ENCODE results near the gene C2CD3. TPM values are rescaled to one million over a fixed set of nuclear protein-coding genes. Genes with fewer than 3 reads are reported as not detected.

C2CD3 gene
- total RNA-seq, 2 donors from 2014 or later = 12.2 to 31.6 TPM

GRCh38 chr11:74102321-74102720, 68.5 kb downstream of the C2CD3 start:
- no peak for TF ChIP-seq POLR2A (IDR thresholded peaks at IDR 0.05)
- TF ChIP-seq, protein P1, sequence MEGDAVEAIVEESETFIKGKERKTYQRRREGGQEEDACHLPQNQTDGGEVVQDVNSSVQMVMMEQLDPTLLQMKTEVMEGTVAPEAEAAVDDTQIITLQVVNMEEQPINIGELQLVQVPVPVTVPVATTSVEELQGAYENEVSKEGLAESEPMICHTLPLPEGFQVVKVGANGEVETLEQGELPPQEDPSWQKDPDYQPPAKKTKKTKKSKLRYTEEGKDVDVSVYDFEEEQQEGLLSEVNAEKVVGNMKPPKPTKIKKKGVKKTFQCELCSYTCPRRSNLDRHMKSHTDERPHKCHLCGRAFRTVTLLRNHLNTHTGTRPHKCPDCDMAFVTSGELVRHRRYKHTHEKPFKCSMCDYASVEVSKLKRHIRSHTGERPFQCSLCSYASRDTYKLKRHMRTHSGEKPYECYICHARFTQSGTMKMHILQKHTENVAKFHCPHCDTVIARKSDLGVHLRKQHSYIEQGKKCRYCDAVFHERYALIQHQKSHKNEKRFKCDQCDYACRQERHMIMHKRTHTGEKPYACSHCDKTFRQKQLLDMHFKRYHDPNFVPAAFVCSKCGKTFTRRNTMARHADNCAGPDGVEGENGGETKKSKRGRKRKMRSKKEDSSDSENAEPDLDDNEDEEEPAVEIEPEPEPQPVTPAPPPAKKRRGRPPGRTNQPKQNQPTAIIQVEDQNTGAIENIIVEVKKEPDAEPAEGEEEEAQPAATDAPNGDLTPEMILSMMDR (IDR thresholded peaks at IDR 0.05) = no peak
- ATAC-seq = no peak
- peaks cover 0 to 4% of the 10 kb centered on the region in 2 donors for H3K36me3 ChIP-seq (replicated peaks in 1 of 2; ENCODE audit: insufficient read depth in 1 of 2, low read depth in 2 of 2)
- DNase-seq = no peak
- no peaks in the 10 kb centered on the region for H3K4me1 ChIP-seq
- no peak overlapping the region for H3K4me3 ChIP-seq
- intact Hi-C loops (cut with DNase I) = no loop called here
- no peaks in the 10 kb centered on the region for H3K9me3 ChIP-seq
- H3K27me3 ChIP-seq = no peaks in the 10 kb centered on the region
- H3K27ac ChIP-seq = no peak overlapping the region

GRCh38 chr11:74100735-74101134, 70.1 kb downstream of the C2CD3 start:
- H3K27me3 ChIP-seq = no peaks in the 10 kb centered on the region
- intact Hi-C loops (cut with DNase I) = no loop called here
- H3K27ac ChIP-seq = no peak overlapping the region
- H3K36me3 ChIP-seq (replicated peaks in 1 of 2; ENCODE audit: insufficient read depth in 1 of 2, low read depth in 2 of 2) = peaks cover 0 to 5% of the 10 kb centered on the region in 2 donors
- ATAC-seq (no peak), DNase-seq (no peak)
- H3K4me3 ChIP-seq = no peak overlapping the region
- TF ChIP-seq, protein P1 (IDR thresholded peaks at IDR 0.05) = no peak
- no peak for TF ChIP-seq POLR2A (IDR thresholded peaks at IDR 0.05)
- H3K9me3 ChIP-seq = no peaks in the 10 kb centered on the region
- 71 to 82% methylated on average over 1 of the region's 1 CpG for WGBS, 2 donors
- H3K4me1 ChIP-seq = no peaks in the 10 kb centered on the region

DNA sequence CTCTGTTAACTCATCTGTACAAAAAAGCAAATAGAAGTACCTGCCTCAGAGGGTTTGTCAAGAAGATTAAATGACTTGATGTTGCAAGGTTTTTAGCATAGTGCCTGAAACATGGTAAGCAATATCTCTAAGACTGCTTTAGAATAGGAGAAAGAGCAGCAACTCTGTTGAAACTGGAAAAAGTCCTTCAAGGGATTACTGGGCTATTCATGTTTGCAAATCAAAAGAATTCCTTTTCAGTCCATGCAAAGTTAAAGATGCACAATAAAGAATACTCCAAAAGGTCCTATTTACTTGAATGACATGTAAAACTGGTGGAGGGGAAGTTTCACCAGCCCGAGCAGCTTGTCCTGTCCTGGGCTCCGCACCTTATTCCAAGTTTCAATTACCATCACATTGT, 70.6 kb downstream of the C2CD3 start:
- ATAC-seq = no peak
- H3K4me1 ChIP-seq = no peaks in the 10 kb centered on the region
- H3K4me3 ChIP-seq = no peak overlapping the region
- no peaks in the 10 kb centered on the region for H3K27me3 ChIP-seq
- no peaks in the 10 kb centered on the region for H3K9me3 ChIP-seq
- H3K27ac ChIP-seq = no peak overlapping the region
- DNase-seq = no peak
- WGBS, 2 donors = 96 to 100% methylated on average over 2 of the region's 2 CpGs
- H3K36me3 ChIP-seq (replicated peaks in 1 of 2; ENCODE audit: insufficient read depth in 1 of 2, low read depth in 2 of 2) = peaks cover 0 to 3% of the 10 kb centered on the region in 2 donors
- intact Hi-C loops (cut with DNase I) = no loop called here
- TF ChIP-seq, protein P1 (IDR thresholded peaks at IDR 0.05) = no peak
- TF ChIP-seq POLR2A (IDR thresholded peaks at IDR 0.05) = no peak

GRCh38 chr11:74097686-74098237, 73.0 kb downstream of the C2CD3 start:
- Histone ChIP-seq H3K4me1 (no peaks in the 10 kb centered on the region), H3K27me3 (no peaks in the 10 kb centered on the region), H3K4me3 (no peak overlapping the region), H3K27ac (no peak overlapping the region), H3K9me3 (no peaks in the 10 kb centered on the region), H3K36me3 (replicated peaks in 1 of 2; ENCODE audit: insufficient read depth in 1 of 2, low read depth in 2 of 2) (peaks cover 0 to 6% of the 10 kb centered on the region in 2 donors)
- DNase-seq (no peak), ATAC-seq (no peak)
- intact Hi-C loops (cut with DNase I) = no loop called here
- WGBS, 2 donors = 85 to 88% methylated on average over 4 of the region's 4 CpGs
- TF ChIP-seq, protein P1 (IDR thresholded peaks at IDR 0.05) = no peak
- no peak for TF ChIP-seq POLR2A (IDR thresholded peaks at IDR 0.05)

GRCh38 chr11:74094393-74094792, 76.4 kb downstream of the C2CD3 start:
- TF ChIP-seq POLR2A (IDR thresholded peaks at IDR 0.05) = no peak
- TF ChIP-seq, protein P1 (IDR thresholded peaks at IDR 0.05) = no peak
- no peaks in the 10 kb centered on the region for H3K4me1 ChIP-seq
- WGBS, 2 donors = 87 to 88% methylated on average over 4 of the region's 4 CpGs
- no peak overlapping the region for H3K4me3 ChIP-seq
- intact Hi-C loops (cut with DNase I) = no loop called here
- peaks cover 0 to 14% of the 10 kb centered on the region in 2 donors for H3K36me3 ChIP-seq (replicated peaks in 1 of 2; ENCODE audit: insufficient read depth in 1 of 2, low read depth in 2 of 2)
- ATAC-seq (no peak), DNase-seq (no peak)
- no peaks in the 10 kb centered on the region for H3K9me3 ChIP-seq
- no peaks in the 10 kb centered on the region for H3K27me3 ChIP-seq
- no peak overlapping the region for H3K27ac ChIP-seq

All from body of pancreas (tissue), 4 donors.